Kidney (tissue), 14 donors: ENCODE results near the gene RELA. TPM values are rescaled to one million over a fixed set of nuclear protein-coding genes. Genes with fewer than 3 reads are reported as not detected.

ENCODE experiments used
- DNase-seq, 5 donors: peaks; one replicate each; pipeline ENCODE4 v3.0.0-alpha.2; 2013 to 2020
- FAIRE-seq: peaks from 2 replicates; lab custom pipeline; 2012; peaks lifted over from hg19 to GRCh38; lab: Jason Lieb, UNC
- H3K27ac ChIP-seq, 2 donors: one replicate each; pipeline ENCODE4 v1.7.0; 2013; ENCODE audit warnings: low read depth in 2 of 2, low read length in 2 of 2, inconsistent platforms in 1 of 2
- H3K27me3 ChIP-seq: one replicate; pipeline ENCODE4 v1.7.1; 2013; ENCODE audit warnings: low read length, inconsistent platforms; ENCODE audit not compliant: control insufficient read depth, insufficient read depth
- H3K36me3 ChIP-seq, 3 donors: one replicate each; pipeline versions ENCODE4 v1.7.0 to v1.7.1; 2013; ENCODE audit warnings: low read length in 3 of 3, control low read depth in 1 of 3, inconsistent platforms in 1 of 3; ENCODE audit not compliant: insufficient read depth in 3 of 3, control insufficient read depth in 2 of 3
- H3K4me1 ChIP-seq, 3 donors: one replicate each; pipeline versions ENCODE4 v1.7.0 to v1.7.1; 2013; ENCODE audit warnings: low read length in 3 of 3, inconsistent platforms in 1 of 3, low read depth in 1 of 3; ENCODE audit not compliant: control insufficient read depth in 2 of 3, insufficient read depth in 2 of 3
- H3K4me3 ChIP-seq, 3 donors: one replicate each; pipeline versions ENCODE4 v1.7.0 to v1.8.1; 2013; ENCODE audit warnings: low read length in 3 of 3, control low read depth in 1 of 3, inconsistent platforms in 1 of 3
- H3K9ac ChIP-seq, 3 donors: one replicate each; pipeline versions ENCODE4 v1.7.0 to v1.7.1; 2013; ENCODE audit warnings: low read length in 3 of 3, control low read depth in 1 of 3, inconsistent platforms in 1 of 3
- H3K9me3 ChIP-seq, 3 donors: one replicate each; pipeline versions ENCODE4 v1.7.0 to v1.7.1; 2013; ENCODE audit warnings: low read length in 3 of 3, control low read depth in 1 of 3, inconsistent platforms in 1 of 3; ENCODE audit not compliant: control insufficient read depth in 2 of 3, insufficient read depth in 1 of 3
- CTCF ChIP-seq: IDR thresholded peaks from 3 replicates; pipeline ENCODE4 v1.5.1; 2012; ENCODE audit warnings: mild to moderate bottlenecking, moderate library complexity, borderline replicate concordance; ENCODE audit not compliant: insufficient read depth; ENCODE audit errors: extremely low read depth
- intact Hi-C: fragments of 100-400 bp; cut with DNase I; formaldehyde crosslinking; loops from one replicate; pipeline ENCODE4 v1.11.1; 2022
- polyA plus RNA-seq: library from polyadenylated mRNA; stranded (reverse); fragments of 350-450 nt; fragmentation: Illumina TruSeq; extraction: RNeasy Lipid Tissue Mini Kit (QIAGEN cat#74804); gene quantifications from one replicate; pipeline ENCODE4 v1.2.3, GENCODE V29; 2014; ENCODE audit warnings: low read depth, low replicate concordance; ENCODE audit not compliant: insufficient read depth
- total RNA-seq: library from RNA; stranded (reverse); fragmentation: NEBNext Ultra II Directional; extraction: Animal tissue kit (Norgen Biotek cat#: 25700); gene quantifications from one replicate; pipeline ENCODE4 v1.2.1, GENCODE V29; 2021
- donor health status: control.
- donor health status: control.
- donor health status: control.
- donor health status: control.
- donor health status: control.
- donor health status: DM: yes; HTN: yes; CAD: no.
- donor health status: Normal renal cell carcinoma (clear cell type).

Gene RELA
- total and polyA plus RNA-seq, 2 donors from 2014 or later, result 34.8 to 81.6 TPM

GRCh38 chr11:65611758-65612603 is 50.7 kb downstream of the RELA start:
- DNase-seq (no peak), FAIRE-seq (no peak)
- no peak for TF ChIP-seq CTCF
- Histone ChIP-seq H3K36me3 (peaks cover 0 to 6% (median 4%) of the 10 kb centered on the region in 3 donors), H3K27me3 (no peaks in the 10 kb centered on the region), H3K4me1 (peaks cover 0 to 50% (median 0%) of the 10 kb centered on the region in 3 donors), H3K9ac (peak overlapping the region in 2 of 3 donors; percentile 7 to 80), H3K9me3 (no peaks in the 10 kb centered on the region), H3K27ac (peak overlapping the region; percentile 51 to 76), H3K4me3 (peak overlapping the region; percentile 20 to 79 (median 49))
- intact Hi-C loops, result no loop called here

- H3K9ac ChIP-seq, result peak overlapping the region in 1 of 3 donors; percentile 80
These were observed 51.5 kb downstream of the RELA start for GRCh38 chr11:65611028-65611757.

GRCh38 chr11:65610404-65610803 is 52.3 kb downstream of the RELA start:
- Histone ChIP-seq H3K4me1 (peaks cover 0 to 46% (median 0%) of the 10 kb centered on the region in 3 donors), H3K9ac (no peak overlapping the region), H3K36me3 (peaks cover 0 to 12% (median 12%) of the 10 kb centered on the region in 3 donors), H3K27me3 (no peaks in the 10 kb centered on the region), H3K9me3 (no peaks in the 10 kb centered on the region), H3K4me3 (peak overlapping the region in 1 of 3 donors; percentile 79), H3K27ac (peak overlapping the region in 1 of 2 donors; percentile 74)
- FAIRE-seq (no peak), DNase-seq (no peak)
- no peak for TF ChIP-seq CTCF
- intact Hi-C loops, result no loop called here

More at GRCh38 chr11:65611028-65611757, 51.5 kb downstream of the RELA start:
- no peaks in the 10 kb centered on the region for H3K9me3 ChIP-seq
- H3K4me1 ChIP-seq, result peaks cover 0 to 46% (median 0%) of the 10 kb centered on the region in 3 donors
- DNase-seq, result peak in 2 of 5 donors; percentile 60 to 83
- H3K36me3 ChIP-seq, result peaks cover 0 to 6% (median 4%) of the 10 kb centered on the region in 3 donors
- peak overlapping the region in 2 of 3 donors; percentile 4 to 79 for H3K4me3 ChIP-seq
- FAIRE-seq, result no peak
- intact Hi-C loops, result no loop called here
- TF ChIP-seq CTCF, result no peak
- no peaks in the 10 kb centered on the region for H3K27me3 ChIP-seq
- peak overlapping the region; percentile 60 to 76 for H3K27ac ChIP-seq
